WI38 (cell line): ENCODE results near the gene CCKAR.

ENCODE experiments used
- H3K4me3 ChIP-seq: 2 replicates; pipeline ENCODE4 v1.5.1; 2011; ENCODE audit warnings: low read depth, mild to moderate bottlenecking, control low read depth, low read length
- TF ChIP-seq, protein P1 (sequence below): IDR thresholded peaks from 2 replicates; pipeline ENCODE4 v1.5.1; 2012; ENCODE audit warnings: low read depth, mild to moderate bottlenecking, control low read depth, low read length

CCKAR gene

GRCh38 chr4:26459054-26459755 lies 31.1 kb downstream of the CCKAR start:
- H3K4me3 ChIP-seq, result peak overlapping the region; percentile 45
- TF ChIP-seq, protein P1, sequence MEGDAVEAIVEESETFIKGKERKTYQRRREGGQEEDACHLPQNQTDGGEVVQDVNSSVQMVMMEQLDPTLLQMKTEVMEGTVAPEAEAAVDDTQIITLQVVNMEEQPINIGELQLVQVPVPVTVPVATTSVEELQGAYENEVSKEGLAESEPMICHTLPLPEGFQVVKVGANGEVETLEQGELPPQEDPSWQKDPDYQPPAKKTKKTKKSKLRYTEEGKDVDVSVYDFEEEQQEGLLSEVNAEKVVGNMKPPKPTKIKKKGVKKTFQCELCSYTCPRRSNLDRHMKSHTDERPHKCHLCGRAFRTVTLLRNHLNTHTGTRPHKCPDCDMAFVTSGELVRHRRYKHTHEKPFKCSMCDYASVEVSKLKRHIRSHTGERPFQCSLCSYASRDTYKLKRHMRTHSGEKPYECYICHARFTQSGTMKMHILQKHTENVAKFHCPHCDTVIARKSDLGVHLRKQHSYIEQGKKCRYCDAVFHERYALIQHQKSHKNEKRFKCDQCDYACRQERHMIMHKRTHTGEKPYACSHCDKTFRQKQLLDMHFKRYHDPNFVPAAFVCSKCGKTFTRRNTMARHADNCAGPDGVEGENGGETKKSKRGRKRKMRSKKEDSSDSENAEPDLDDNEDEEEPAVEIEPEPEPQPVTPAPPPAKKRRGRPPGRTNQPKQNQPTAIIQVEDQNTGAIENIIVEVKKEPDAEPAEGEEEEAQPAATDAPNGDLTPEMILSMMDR, result peak; percentile 32

- no peak overlapping the region for H3K4me3 ChIP-seq
- TF ChIP-seq, protein P1, result 0 out of 2 replicates have a peak, but pooled peaks have one; percentile 3
Measured at GRCh38 chr4:26458157-26458561, 32.1 kb downstream of the CCKAR start.

GRCh38 chr4:26457412-26457811 lies 32.9 kb downstream of the CCKAR start:
- TF ChIP-seq, protein P1, result no peak
- no peak overlapping the region for H3K4me3 ChIP-seq

- TF ChIP-seq, protein P1, result no peak
- no peak overlapping the region for H3K4me3 ChIP-seq
Measured at GRCh38 chr4:26455571-26455970, 34.7 kb downstream of the CCKAR start.

DNA sequence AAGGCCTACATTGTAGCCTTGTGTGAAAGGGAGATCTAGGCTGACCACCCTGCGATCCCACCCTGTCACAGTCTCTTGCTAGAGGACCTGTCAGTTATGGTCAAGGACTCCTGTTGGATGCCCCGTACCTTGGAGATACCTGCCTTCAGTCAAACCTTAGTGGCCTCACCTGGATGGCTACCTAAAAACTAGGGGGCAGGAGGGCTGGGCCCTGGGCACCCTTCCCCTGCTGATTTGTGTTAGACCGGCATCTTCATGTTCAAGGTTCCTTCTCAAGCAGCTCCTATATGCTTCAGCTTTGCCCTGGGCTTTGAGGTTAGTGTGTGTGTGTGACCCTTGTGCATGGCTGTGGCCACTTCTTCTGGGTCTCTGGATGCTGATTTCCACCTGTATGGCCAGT lies 35.3 kb downstream of the CCKAR start:
- no peak overlapping the region for H3K4me3 ChIP-seq
- TF ChIP-seq, protein P1, result no peak

DNA sequence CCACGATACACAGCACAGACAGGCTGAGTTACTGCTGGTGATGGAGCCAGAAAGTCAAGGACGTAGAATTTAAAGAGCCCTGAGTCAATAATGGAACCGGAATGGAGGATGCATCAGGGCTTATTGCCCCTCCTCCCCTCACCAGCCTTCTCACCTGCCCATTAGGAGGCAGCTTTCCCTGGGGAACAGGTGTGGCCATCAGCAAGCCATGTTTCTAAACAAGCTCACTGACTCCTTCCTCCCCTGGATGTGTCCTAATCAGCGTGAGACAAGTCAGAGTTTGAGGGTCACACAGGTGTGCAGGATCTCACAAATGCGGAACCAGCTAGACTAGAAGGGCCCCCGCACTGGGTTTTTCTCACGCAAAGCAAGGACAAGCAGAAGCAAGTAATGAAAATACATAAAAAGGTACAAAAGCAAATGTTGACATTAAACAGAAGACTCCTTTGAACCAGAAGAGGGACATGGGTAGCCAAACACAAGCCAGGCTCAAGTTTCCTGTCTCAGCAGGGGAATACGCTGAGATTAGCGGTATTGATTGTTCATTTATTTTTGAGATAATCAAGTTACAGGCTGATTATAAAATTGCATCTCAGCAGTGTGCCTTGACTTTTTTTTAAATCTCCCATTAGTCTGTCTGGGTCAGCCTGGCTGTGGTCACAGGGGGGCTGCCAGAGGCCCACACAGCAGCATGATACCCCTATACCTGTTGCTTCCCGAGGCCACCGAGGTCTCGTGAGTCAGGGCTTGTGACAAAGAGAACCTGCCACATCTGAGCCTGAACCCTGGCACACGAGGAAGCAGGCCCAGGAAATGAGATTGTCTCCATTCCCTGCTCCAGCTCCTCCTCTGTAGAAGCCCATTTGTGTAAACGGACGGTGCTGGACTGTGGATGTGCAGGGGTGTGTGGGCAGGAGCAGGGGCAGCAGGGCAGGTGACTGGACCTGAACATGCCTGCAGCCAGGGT lies 37.4 kb downstream of the CCKAR start:
- TF ChIP-seq, protein P1, result no peak
- H3K4me3 ChIP-seq, result no peak overlapping the region

- no peak overlapping the region for H3K4me3 ChIP-seq
- TF ChIP-seq, protein P1, result no peak
Measured at GRCh38 chr4:26451597-26451996, 38.7 kb downstream of the CCKAR start.
